ENCODE measurements around the gene OIT3. TPM values are rescaled to one million over a fixed set of nuclear protein-coding genes. Genes with fewer than 3 reads are reported as not detected.

OIT3 gene
- total and polyA plus RNA-seq, 4 donors, result 0.08 to 0.49 (median 0.28) TPM; not detected in 1

GRCh38 chr10:72981882-72982529 is 88.5 kb downstream of the OIT3 start:
- Histone ChIP-seq H3K9me3 (ENCODE audit: control insufficient read depth in 4 of 4, insufficient read depth in 3 of 4, low read length in 3 of 4) (peaks cover 0 to 6% (median 2%) of the 10 kb centered on the region in 4 donors), H3K36me3 (ENCODE audit: control insufficient read depth in 4 of 4, insufficient read depth in 4 of 4, low read length in 4 of 4) (no peaks in the 10 kb centered on the region), H3K9ac (ENCODE audit: insufficient read depth in 1 of 2, low read length in 2 of 2) (no peak overlapping the region), H3K4me3 (no peak overlapping the region), H3K4me1 (ENCODE audit: control insufficient read depth in 5 of 5, insufficient read depth in 5 of 5, low read length in 5 of 5) (peaks cover 0 to 1% (median 0%) of the 10 kb centered on the region in 5 donors), H3K27me3 (ENCODE audit: control insufficient read depth in 3 of 3, insufficient read depth in 3 of 3, low read length in 2 of 3) (no peaks in the 10 kb centered on the region), H3K27ac (ENCODE audit: low read depth in 1 of 2, low read length in 1 of 2) (no peak overlapping the region)
- ATAC-seq (ENCODE audit: insufficient read depth, low FRiP score) (no peak), DNase-seq (no peak)
- 95 to 100% methylated on average over 2 of the region's 2 CpGs for WGBS, 2 donors
- TF ChIP-seq CTCF (IDR thresholded peaks at IDR 0.05; ENCODE audit: control extremely low read depth, extremely low read depth), result no peak

Other genes with a start within 250 kb of the OIT3 start
- gene MCU, start 201.6 kb upstream of the OIT3 start, total RNA-seq, result 10 to 100 TPM; 28.8 to 70.7 TPM
- gene MCU, start 201.6 kb upstream of the OIT3 start, polyA plus RNA-seq, result 10 to 100 TPM; 23.1 to 29.2 TPM
- gene PLA2G12B, start 61.1 kb downstream of the OIT3 start, total RNA-seq, result 1 to 10 TPM in 1 of 2 donors, under 1 TPM in 1; 0.68 to 2.0 TPM
- gene PLA2G12B, start 61.1 kb downstream of the OIT3 start, polyA plus RNA-seq, result 1 to 10 TPM in 1 of 2 donors, under 1 TPM in 1; 0.15 to 2.3 TPM
- 10 to 100 TPM; 29.2 to 71.0 TPM for gene P4HA1, start 203.1 kb downstream of the OIT3 start, total RNA-seq
- gene P4HA1, start 203.1 kb downstream of the OIT3 start, polyA plus RNA-seq, result 10 to 100 TPM; 10.5 to 35.1 TPM
- 1 to 10 TPM; 2.4 to 3.8 TPM for gene NUDT13, start 216.7 kb downstream of the OIT3 start, total RNA-seq
- 1 to 10 TPM; 1.4 to 4.2 TPM for gene NUDT13, start 216.7 kb downstream of the OIT3 start, polyA plus RNA-seq